GM21447 (cell line): ENCODE results near the gene C4orf50.

Experiments used
- ATAC-seq: cut with Tn5 transposase; IDR thresholded peaks from one replicate; pipeline ENCODE4 v1.9.1; 2021; ENCODE audit not compliant: unreplicated experiment

Gene C4orf50

GRCh38 chr4:5925419-5926200 is 92.6 kb downstream of the C4orf50 start:
- no peak for ATAC-seq

GRCh38 chr4:5924461-5925125 is 93.6 kb downstream of the C4orf50 start:
- no peak for ATAC-seq

- no peak for ATAC-seq
These were observed 94.9 kb downstream of the C4orf50 start for GRCh38 chr4:5923376-5923775.

- no peak for ATAC-seq
These were observed 95.7 kb downstream of the C4orf50 start for GRCh38 chr4:5922556-5922955.

- no peak for ATAC-seq
These were observed 96.2 kb downstream of the C4orf50 start for GRCh38 chr4:5921981-5922380.

- ATAC-seq: no peak
These were observed 96.9 kb downstream of the C4orf50 start for GRCh38 chr4:5921101-5921980.

- no peak for ATAC-seq
These were observed 98.7 kb downstream of the C4orf50 start for GRCh38 chr4:5919571-5919970.

GRCh38 chr4:5919044-5919443 is 99.2 kb downstream of the C4orf50 start:
- no peak for ATAC-seq

GRCh38 chr4:5918331-5918985 is 99.8 kb downstream of the C4orf50 start:
- no peak for ATAC-seq

GRCh38 chr4:5917672-5918071 is 100.6 kb downstream of the C4orf50 start:
- ATAC-seq: no peak

GRCh38 chr4:5916229-5916628 is 102.0 kb downstream of the C4orf50 start:
- no peak for ATAC-seq

- ATAC-seq: no peak
These were observed 104.8 kb downstream of the C4orf50 start for GRCh38 chr4:5913454-5913853.

GRCh38 chr4:5912614-5913019 is 105.6 kb downstream of the C4orf50 start:
- no peak for ATAC-seq

GRCh38 chr4:5908876-5909427 is 109.3 kb downstream of the C4orf50 start:
- no peak for ATAC-seq

GRCh38 chr4:5906191-5906590 is 112.0 kb downstream of the C4orf50 start:
- ATAC-seq: no peak

- no peak for ATAC-seq
These were observed 112.5 kb downstream of the C4orf50 start for GRCh38 chr4:5905714-5906113.

- no peak for ATAC-seq
These were observed 117.4 kb downstream of the C4orf50 start for GRCh38 chr4:5900844-5901243.

GRCh38 chr4:5899881-5900280 is 118.3 kb downstream of the C4orf50 start:
- no peak for ATAC-seq

- no peak for ATAC-seq
These were observed 118.8 kb downstream of the C4orf50 start for GRCh38 chr4:5899396-5899795.

- ATAC-seq: no peak
These were observed 120.6 kb downstream of the C4orf50 start for GRCh38 chr4:5897674-5898073.

GRCh38 chr4:5895287-5895686 is 122.9 kb downstream of the C4orf50 start:
- ATAC-seq: no peak
